GM19351 (cell line): ENCODE results near the gene HSF2BP.
"Not testable (repeated sequence)": the region's sequence is repeated elsewhere in the genome, so short reads cannot be mapped to it uniquely, and the experiment has no call there.

Experiments used
- ATAC-seq: cut with Tn5 transposase; IDR thresholded peaks from one replicate; pipeline ENCODE4 v1.9.1; 2021; ENCODE audit warnings: mild to moderate bottlenecking, moderate library complexity; ENCODE audit not compliant: unreplicated experiment

HSF2BP gene

GRCh38 chr21:43659136-43660000, at the start of gene HSF2BP, which contains the start of gene RRP1B:
TSS of gene HSF2BP (minus strand) at chr21:43659488. CDS start at chr21:43658096, 1,392 bp downstream.
TSS of gene RRP1B (plus strand) at chr21:43659560. CDS start at chr21:43659665, 105 bp downstream.
- ATAC-seq = peak; percentile 82

DNA sequence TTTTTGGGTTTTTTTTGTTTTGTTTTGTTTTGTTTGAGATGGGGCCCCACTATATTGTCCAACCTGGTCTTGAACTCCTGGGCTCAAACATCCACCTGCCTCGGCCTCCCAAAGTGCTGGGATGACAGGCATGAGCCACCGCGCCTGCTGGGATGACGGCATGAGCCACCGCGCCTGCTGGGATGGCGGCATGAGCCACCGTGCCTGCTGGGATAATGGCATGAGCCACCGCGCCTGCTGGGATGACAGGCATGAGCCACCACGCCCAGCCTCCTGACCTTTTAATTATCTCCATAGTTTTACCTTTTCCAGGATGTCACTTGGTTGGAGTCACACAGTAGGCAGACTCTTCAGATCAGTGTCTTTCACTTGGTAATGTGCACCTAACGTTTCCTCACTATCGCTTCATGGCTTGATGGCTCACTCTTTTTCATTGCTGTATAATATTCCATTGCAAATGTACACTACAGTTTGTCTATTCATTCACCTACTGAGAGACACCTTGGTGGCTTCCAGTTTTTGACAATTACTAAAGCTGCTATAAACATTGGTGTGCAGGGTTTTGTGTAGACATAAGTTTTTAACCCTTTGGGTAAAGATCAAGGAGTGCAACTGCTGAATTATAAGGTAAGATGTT, 49.6 kb upstream of the HSF2BP start:
- no peak for ATAC-seq

DNA sequence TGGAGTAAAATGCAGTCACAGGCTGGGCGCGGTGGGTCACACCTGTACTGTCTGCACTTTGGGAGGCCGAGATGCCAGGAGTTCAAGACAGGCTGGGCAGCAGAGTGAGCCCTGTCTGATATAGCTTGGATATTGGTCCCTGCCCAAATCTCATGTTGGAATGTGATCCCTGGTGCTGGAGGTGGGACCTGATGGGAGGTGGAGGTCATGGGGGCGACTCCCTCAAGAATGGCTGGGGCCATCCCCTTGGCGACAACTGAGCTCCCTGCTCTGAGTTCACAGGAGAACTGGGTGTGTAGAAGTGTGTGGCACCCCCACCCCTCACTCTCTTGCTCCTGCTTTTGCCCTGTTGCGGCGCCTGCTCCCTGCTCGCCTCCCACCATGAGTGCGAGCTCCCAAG, 48.2 kb upstream of the HSF2BP start:
- no peak for ATAC-seq

GRCh38 chr21:43703035-43703880, 44.0 kb upstream of the HSF2BP start:
- ATAC-seq = no peak

GRCh38 chr21:43702785-43703034, 43.4 kb upstream of the HSF2BP start:
- ATAC-seq = no peak

DNA sequence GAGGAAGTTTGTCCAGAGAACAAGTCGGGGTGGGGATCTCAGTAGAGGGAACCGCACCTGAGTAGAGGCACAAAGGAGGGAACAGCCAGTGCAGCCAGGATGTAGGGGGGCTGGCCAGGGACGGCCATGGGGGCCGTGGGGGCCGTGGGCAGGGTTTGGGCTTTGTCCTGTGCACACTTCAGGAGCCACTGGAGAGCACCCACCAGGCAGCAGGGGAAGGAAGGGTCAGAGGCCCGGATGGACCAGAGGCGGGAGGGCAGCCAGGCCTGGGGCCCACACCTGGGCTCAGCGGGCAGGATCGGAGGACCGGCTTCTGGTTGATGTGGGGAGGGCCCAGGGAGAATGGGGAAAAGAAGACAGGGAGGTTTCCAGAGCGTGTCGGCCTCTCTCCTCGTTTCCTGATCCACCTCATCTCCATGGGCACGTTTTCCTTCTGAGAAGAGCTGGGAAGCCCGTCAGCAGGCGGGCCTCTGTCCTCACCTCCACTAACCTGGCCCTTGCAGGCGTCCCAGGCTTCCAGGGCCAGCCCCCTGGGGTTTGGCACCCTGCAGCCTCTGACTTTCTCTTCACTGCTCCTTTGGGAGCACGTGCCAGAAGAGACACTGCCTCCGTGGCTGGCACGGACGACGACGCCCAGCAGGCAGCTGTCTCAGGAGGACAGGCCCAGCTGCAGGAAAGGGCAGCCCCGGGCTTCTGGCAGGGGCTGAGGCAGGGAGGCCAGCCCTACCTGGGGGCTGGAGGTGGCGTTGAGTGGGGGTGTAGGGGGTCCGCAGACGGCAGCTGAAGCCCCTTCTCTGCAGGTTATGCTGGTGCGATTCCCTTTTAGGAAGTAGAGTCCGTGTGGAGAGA, 42.9 kb upstream of the HSF2BP start:
- ATAC-seq = no peak

DNA sequence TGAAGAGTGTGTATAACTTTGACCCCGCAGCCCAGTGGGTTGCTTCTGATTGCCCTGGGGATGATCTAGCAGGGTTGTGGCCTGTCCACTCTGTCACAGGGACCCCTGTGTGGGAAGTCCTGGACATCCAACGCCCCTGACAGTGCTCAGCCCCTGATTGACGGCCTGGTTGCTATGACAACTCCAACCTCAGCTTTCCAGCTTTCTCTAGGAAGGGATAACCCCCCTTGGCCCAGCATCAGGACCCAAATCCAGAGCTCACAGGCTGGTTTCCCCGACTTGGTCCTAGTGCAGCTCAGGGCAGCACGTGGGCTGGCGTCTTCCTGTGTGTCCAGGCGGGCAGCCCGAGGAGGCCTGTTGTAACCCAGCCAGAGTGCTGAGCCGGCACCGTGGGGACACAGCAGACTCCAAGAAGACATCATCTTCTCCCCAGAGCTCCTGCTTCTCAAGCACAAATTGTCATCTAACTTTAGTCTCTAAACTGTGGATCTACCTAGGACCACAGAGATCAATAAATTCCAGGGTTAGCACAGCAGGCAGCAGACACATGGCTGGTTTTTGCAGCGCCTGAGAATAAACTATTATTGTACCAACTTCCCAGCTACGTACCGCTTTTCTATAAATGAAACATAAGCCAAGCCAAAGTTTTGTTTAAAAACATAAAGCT, 40.8 kb upstream of the HSF2BP start:
- ATAC-seq = no peak

DNA sequence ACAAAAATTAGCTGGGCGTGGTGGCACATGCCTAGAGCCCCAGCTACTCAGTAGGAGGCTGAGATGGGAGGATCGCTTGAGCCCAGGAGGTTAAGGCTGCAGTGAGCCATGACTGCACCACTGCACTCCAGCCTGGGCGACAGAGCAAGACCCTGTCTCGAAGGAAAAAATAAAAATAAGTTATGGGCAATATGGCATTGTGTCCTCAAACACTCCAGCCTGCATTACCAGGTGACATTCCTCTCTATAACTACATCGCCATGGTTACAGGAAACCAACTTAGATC, 40.1 kb upstream of the HSF2BP start:
- not testable (repeated sequence) for ATAC-seq

DNA sequence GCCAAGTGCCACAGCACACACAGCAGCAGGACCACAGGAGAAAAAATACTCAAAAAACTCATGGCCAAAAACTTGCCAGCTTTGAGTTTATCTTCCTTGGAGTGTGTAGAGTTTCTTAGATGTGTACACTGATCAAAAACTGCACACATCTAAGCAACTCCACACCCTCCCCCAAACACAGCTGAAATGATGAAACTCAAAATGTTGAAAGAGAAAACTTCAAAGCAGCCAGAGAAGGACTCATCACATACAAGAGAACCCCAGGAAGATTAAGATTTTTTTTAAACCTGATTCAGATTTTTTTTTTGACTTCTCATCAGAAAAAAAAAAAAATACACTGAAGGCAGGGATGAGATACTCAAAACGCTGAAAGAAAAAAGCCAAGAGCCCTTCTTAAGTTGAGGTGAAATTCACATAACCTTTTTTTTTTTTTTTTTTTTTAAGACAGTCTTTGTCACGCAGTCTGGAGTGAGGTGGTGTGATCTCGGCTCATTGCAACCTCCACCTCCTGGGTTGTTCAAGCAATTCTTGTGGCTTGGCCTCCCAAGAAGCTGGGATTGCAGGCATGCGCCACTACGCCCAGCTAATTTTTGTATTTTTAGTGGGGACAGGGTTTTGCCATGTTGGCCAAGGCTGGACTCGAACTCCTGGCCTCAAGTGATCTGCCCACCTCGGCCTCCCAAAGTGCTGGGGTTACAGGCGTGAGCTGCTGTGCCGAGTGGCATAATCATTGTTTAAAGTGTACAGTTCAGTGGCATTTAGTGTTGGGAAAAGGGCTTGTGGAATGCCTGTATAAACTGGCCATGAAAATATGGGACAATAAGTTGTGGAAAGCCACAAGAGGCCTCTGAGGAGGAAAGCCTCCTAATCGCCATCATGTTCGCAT, 38.7 kb upstream of the HSF2BP start:
- no peak for ATAC-seq

- no peak for ATAC-seq
Observed at GRCh38 chr21:43696214-43696613, 36.9 kb upstream of the HSF2BP start.

- no peak for ATAC-seq
Observed at GRCh38 chr21:43694437-43695079, 35.3 kb upstream of the HSF2BP start.

GRCh38 chr21:43693981-43694380, 34.7 kb upstream of the HSF2BP start:
- no peak for ATAC-seq

GRCh38 chr21:43692949-43693348, 33.7 kb upstream of the HSF2BP start:
- ATAC-seq = no peak

- ATAC-seq = no peak
Observed at GRCh38 chr21:43691801-43692200, 32.5 kb upstream of the HSF2BP start.

DNA sequence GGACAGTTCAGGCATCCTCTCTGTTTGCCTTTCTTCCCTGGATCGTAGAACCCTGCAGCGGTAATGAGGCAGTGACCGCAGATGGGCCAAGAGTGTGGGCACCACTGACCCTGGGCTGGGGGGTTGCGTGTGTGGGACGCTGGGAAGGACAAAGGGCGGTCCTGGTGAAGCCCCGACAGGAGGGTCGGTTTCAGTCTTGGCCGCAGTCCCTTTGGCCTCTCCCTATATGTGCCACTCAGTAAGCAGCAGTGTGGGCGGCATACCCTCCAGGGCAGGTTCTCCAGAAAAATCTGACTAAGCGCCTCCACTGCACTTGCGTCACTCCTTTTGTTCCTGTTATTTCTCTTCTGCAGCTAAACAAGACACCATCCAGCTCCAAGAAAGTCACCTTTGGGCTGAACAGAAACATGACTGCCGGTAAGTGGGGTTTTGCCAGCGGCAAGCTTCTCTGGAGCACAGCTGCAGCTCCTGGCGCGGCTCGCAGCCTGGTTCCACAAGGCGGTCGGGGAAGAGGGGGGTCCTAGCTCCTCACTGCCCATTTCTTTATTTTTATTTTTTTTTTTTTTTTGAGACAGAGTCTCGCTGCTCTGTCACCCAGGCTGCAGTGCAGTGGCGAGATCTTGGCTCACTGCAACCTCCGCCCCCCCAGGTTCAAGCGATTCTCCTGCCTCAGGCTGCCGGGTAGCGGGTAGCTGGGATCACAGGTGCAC, 32.0 kb upstream of the HSF2BP start:
- ATAC-seq = no peak

DNA sequence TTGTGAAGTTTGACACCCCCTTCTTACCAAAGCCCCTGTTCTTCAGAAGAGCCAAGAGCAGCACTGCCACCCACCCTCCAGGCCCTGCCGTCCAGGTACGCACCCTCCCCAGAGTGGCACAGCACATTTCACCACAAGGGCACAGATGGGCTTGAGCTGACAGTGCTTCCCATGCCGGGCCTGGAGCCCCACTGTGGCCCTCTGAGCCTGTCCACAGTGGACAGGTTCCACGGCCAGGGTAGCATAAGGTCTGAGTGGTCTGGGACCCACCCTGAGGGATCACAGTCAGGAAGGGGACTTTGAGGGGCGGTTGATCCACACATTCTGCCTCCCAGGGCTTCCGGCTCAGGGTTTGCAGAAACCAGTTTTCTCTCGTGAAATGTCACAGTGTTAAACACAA, 31.1 kb upstream of the HSF2BP start:
- no peak for ATAC-seq

DNA sequence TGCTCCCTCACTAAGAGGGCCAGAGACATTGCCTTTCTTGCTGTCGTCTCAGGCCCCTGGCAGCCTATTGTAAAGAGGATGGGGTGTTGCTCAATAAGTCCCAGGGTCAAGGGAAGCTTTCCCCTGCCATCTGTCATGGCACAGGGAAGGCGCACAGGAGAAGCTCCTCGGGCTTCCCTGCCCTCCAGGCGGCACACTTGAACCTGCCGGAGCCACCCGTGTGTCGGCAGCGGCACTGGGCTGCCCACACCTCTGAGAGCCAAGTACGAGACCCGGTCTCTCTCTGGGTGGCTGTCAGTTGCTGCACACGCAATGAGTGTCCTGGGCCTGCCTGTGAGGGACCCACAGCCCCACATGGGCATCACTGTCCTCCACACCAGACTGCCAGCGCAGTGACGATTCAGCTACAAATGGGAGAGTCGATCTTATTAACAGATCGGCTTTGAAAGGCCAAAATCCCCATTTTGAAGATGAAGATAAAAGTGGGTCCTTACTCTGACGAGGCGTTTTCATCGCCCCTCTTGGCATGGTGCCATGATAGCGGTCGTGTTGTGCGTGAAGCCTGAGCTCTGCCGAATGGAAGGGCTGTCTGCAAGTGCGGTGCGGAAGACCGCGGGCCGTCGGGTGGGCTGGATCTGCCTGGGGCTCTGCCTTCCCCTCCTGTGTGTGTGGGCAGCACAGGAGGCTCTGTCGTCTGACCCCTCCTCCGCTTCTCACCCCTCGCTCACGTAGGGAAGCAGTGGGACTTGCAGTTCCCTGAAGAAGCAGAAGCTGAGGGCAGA, 30.5 kb upstream of the HSF2BP start:
- no peak for ATAC-seq

DNA sequence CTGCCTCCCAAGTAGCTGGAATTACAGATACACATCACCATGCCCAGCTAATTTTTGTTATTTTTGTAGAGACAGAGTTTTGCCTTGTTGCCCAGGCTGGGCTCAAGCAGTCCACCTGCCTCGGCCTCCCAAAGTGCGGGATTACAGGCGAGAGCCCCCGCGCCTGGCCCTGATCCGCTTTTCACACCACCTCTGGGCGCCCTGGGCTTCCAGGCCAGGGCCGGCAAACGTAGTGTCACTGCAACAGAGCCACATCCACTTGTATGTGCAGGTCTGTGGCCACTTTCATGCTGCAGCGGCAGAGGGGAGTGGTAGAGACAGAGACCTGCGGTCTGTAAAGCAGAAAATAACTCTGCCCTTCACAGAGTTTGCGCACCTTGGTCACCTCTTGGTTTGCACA, 29.6 kb upstream of the HSF2BP start:
- ATAC-seq = no peak
